Testis (tissue), 3 donors: ENCODE measurements around the gene CCDC102A. TPM values are rescaled to one million over a fixed set of nuclear protein-coding genes. Genes with fewer than 3 reads are reported as not detected.
"Not testable (repeated sequence)": the region's sequence is repeated elsewhere in the genome, so short reads cannot be mapped to it uniquely, and the experiment has no call there.

ENCODE experiments used
- DNase-seq: peaks from one replicate; pipeline ENCODE4 v3.0.0-alpha.2; 2019
- H3K27ac ChIP-seq, 2 donors: fragments of 200-600 bp; sonication (generic); one replicate each; pipeline ENCODE4 v1.5.1; 2019
- H3K27me3 ChIP-seq: fragments of 200-600 bp; sonication (generic); one replicate; pipeline ENCODE4 v1.5.1; 2019
- H3K36me3 ChIP-seq: fragments of 200-600 bp; sonication (generic); one replicate; pipeline ENCODE4 v1.5.1; 2017; ENCODE audit warnings: low read depth; ENCODE audit errors: missing control alignments
- H3K4me1 ChIP-seq: fragments of 200-600 bp; sonication (generic); one replicate; pipeline ENCODE4 v1.5.1; 2019
- H3K4me3 ChIP-seq, 2 donors: fragments of 200-600 bp; sonication (generic); one replicate each; pipeline ENCODE4 v1.5.1; 2017 to 2019
- H3K9me3 ChIP-seq: fragments of 200-600 bp; sonication (generic); one replicate; pipeline ENCODE4 v1.5.1; 2017
- CTCF ChIP-seq, 3 experiments: fragments of 450-650 bp in 2 of 3; fragments of 200-600 bp in 1 of 3; sonication (generic) in 1 of 3; IDR thresholded peaks; one replicate each; pipeline ENCODE4 v1.5.1; 2016 to 2019; ENCODE audit warnings: antibody characterized with exemption in 3 of 3, mild to moderate bottlenecking in 2 of 3, moderate library complexity in 1 of 3
- POLR2A ChIP-seq: fragments of 450-650 bp; IDR thresholded peaks from one replicate; pipeline ENCODE4 v1.6.1; 2017; ENCODE audit warnings: antibody characterized with exemption, mild to moderate bottlenecking, moderate library complexity
- WGBS, 2 donors: methylation state at CpG; one replicate each; pipeline ENCODE4 v1.1.5; 2018; 5-methylcytosine and 5-hydroxymethylcytosine counted together
- intact Hi-C: fragments of 100-400 bp; cut with DNase I; formaldehyde crosslinking; loops from one replicate; pipeline ENCODE4 v1.15.1; 2023; ENCODE audit warnings: low total_unique reads
- polyA plus RNA-seq: library from polyadenylated mRNA; stranded (reverse); fragments of 350-450 nt; fragmentation: Illumina TruSeq; extraction: RNeasy Lipid Tissue Mini Kit (QIAGEN cat#74804); gene quantifications from one replicate; pipeline ENCODE4 v1.2.3, GENCODE V29; 2014; ENCODE audit warnings: low read depth, low replicate concordance; ENCODE audit not compliant: insufficient read depth
- total RNA-seq, 2 donors: library from RNA; depleted of rRNA; stranded (reverse); fragments of >200 nt; gene quantifications; one replicate each; pipeline ENCODE4 v1.2.3, GENCODE V29; 2016

The CCDC102A gene
- total and polyA plus RNA-seq, 3 donors from 2014 or later = 7.7 to 16.7 (median 13.1) TPM

DNA sequence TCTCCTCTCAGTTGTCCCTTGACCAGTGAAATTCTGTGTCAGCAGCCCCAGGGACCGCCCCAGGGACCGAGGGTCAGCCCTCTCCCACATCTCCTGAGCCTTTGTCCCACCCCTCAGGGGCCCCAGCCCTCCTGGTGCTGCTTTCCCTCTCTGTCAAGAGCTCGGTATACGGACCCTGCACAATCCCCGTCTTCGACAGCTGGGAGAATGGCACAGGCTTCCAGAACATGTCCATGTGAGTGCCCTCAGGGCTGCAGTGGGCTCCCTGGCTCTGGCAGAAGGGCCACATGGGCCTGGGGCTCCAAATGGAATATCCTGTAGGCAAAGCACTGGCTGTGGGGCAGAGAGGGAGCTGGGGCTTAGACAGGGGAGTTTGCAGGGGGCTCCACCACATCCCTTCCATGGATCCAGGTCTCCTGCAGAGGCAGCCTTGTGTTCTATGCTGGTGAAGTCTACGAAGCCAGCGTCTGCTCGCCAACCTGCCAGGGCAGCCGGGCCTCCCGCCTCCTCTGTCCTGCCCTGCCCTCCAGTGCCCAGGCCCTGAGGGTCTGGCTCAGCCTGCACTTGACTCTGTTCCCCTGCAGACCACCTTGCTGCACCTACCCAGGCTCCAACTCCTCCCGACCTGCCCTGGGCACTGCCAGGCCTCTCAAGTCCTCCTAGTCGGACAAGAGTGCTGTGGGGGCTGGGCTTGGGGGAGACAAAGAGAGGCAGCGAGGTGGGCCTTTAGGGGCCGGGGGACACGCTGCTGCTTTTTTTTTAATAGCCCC is 34.1 kb upstream of the CCDC102A start:
- Histone ChIP-seq H3K4me1 (no peaks in the 10 kb centered on the region), H3K36me3 (no peaks in the 10 kb centered on the region), H3K27ac (no peak overlapping the region), H3K4me3 (no peak overlapping the region), H3K27me3 (no peaks in the 10 kb centered on the region), H3K9me3 (no peaks in the 10 kb centered on the region)
- 90 to 96% methylated on average over 15 to 16 of the region's 16 CpGs for WGBS, 2 donors
- intact Hi-C loops = no loop called here
- no peak for TF ChIP-seq CTCF (IDR thresholded peaks at IDR 0.05)
- TF ChIP-seq POLR2A = no peak
- no peak for DNase-seq

GRCh38 chr16:57569306-57569946 is 33.1 kb upstream of the CCDC102A start:
- intact Hi-C loops = no loop called here
- 90 to 95% methylated on average over 7 of the region's 7 CpGs for WGBS, 2 donors
- TF ChIP-seq POLR2A (no peak), CTCF (IDR thresholded peaks at IDR 0.05) (no peak)
- DNase-seq = no peak
- Histone ChIP-seq H3K9me3 (no peaks in the 10 kb centered on the region), H3K4me1 (no peaks in the 10 kb centered on the region), H3K27me3 (no peaks in the 10 kb centered on the region), H3K27ac (no peak overlapping the region), H3K4me3 (no peak overlapping the region), H3K36me3 (no peaks in the 10 kb centered on the region)

DNA sequence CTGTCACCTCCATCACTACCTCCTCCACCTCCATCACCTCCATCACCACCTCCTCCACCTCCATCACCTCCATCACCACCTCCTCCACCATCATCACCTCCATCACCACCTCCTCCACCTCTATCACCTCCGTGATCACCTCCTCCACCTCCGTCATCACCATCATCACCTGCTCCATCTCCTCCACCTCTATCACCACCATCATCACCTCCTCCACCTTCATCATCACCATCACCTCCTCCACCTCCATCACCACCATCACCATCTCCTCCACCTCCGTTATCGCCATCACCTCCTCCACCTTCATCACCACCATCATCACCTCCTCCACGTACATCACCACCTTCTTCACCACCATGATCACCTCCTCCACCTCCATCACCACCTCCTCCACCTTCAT is 32.4 kb upstream of the CCDC102A start:
- H3K4me3 ChIP-seq, H3K27ac ChIP-seq, H3K4me1 ChIP-seq, DNase-seq, H3K27me3 ChIP-seq, H3K36me3 ChIP-seq, intact Hi-C loops, H3K9me3 ChIP-seq: not testable (repeated sequence)
- WGBS, 2 donors = 94 to 95% methylated on average over 5 of the region's 5 CpGs

GRCh38 chr16:57568173-57568678 is 31.9 kb upstream of the CCDC102A start:
- Histone ChIP-seq H3K27ac (no peak overlapping the region), H3K4me1 (no peaks in the 10 kb centered on the region), H3K9me3 (no peaks in the 10 kb centered on the region), H3K36me3 (no peaks in the 10 kb centered on the region), H3K4me3 (no peak overlapping the region), H3K27me3 (no peaks in the 10 kb centered on the region)
- intact Hi-C loops = no loop called here
- WGBS, 2 donors = 91 to 92% methylated on average over 5 of the region's 5 CpGs
- no peak for TF ChIP-seq POLR2A
- no peak for TF ChIP-seq CTCF (IDR thresholded peaks at IDR 0.05)
- DNase-seq = no peak

DNA sequence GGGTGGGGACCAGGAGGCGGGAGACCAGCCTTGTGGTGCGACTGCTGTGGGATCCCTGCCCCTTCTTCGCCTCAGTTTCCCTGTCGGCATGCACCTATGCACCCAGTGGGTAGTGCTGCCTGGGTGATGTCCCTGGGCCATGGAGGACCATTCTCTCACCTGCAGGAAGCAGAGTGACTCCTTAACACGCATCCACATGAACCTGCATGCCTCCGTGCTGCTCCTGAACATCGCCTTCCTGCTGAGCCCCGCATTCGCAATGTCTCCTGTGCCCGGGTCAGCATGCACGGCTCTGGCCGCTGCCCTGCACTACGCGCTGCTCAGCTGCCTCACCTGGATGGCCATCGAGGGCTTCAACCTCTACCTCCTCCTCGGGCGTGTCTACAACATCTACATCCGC is 31.3 kb upstream of the CCDC102A start:
- Histone ChIP-seq H3K27me3 (no peaks in the 10 kb centered on the region), H3K4me3 (no peak overlapping the region), H3K4me1 (no peaks in the 10 kb centered on the region), H3K27ac (no peak overlapping the region), H3K36me3 (no peaks in the 10 kb centered on the region), H3K9me3 (no peaks in the 10 kb centered on the region)
- WGBS, 2 donors = 93 to 97% methylated on average over 16 to 17 of the region's 18 CpGs
- DNase-seq = no peak
- TF ChIP-seq CTCF (IDR thresholded peaks at IDR 0.05) (no peak), POLR2A (no peak)
- intact Hi-C loops = no loop called here
